NCI-H226 (cell line): ENCODE measurements around the gene CDADC1.
"Not testable (repeated sequence)": the region's sequence is repeated elsewhere in the genome, so short reads cannot be mapped to it uniquely, and the experiment has no call there.

Experiments used
- DNase-seq: peaks from one replicate; pipeline ENCODE4 v3.0.0-alpha.2; 2015

CDADC1 gene

DNA sequence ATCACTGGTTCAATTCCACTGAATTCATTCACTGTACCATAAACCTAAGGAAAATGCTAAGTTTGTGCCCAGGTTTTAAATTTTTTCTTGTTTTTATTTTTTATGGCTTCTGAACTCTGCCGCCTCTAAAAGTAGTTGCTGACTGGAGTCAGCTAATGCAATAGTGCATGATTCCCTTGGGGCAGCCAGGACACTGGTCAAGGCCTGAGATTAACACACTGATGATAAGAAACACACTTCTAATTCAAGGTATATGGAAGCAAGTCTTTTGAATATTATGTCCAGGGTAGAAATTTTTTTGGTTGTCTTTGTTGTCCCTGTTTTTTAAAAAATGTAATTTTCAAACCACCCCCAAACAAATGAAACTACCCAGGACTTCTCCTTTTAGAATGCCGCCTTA is 72.2 kb downstream of the CDADC1 start:
- no peak for DNase-seq

DNA sequence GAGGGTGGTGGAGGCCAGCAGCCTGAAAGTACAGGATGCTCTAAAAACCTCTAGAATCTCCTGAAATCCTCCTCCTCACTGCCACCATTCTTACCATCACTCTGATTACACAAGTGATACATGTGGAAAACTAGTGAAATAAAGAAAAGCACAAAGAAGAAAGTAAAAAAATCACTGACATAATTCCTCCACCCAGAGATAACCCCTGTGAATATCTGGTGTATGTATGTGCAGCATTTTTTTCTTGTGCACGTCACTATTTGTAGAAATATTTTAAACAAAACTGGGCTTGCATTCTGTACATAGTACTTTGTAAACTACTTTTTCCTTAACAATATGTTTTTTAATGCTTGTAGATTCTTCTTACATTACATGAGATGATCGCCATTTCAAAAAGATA is 73.2 kb downstream of the CDADC1 start:
- DNase-seq: no peak

DNA sequence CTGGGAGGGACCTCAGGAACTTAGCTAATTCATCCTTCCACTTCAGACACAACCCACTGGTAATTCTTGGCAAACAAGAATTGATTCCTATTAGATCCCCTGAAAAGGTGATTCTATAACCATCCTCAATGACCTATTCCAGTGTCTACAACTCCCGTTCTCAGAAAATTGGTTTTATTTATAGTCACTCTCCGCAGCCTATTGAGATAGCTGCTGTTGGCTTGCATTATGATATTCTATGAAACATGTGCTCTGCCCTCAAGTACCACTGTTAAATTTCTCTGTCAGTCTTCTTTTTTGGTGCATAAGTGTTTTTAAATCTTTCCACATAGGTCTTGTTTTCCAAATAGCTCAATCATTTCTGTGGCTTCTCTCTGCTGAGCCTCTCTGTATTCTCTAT is 75.0 kb downstream of the CDADC1 start:
- no peak for DNase-seq

DNA sequence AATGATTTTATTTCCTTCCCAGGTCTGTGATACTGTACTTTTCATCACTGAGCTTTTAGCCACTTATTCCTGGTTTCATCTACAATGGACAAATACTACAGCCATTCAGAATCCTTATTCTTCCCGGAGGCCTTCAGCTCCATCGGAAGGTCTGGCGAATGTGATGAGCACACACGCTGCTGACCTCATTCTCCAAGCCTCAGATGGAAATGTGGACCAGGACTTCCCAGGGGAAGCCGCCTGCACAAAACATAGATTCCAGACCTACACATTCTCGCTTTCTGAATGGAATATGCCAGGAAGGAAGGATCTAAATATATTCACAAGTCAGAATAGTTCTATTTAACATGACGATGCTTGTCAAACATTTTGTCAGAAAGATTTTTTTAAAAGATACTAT is 75.6 kb downstream of the CDADC1 start:
- no peak for DNase-seq

DNA sequence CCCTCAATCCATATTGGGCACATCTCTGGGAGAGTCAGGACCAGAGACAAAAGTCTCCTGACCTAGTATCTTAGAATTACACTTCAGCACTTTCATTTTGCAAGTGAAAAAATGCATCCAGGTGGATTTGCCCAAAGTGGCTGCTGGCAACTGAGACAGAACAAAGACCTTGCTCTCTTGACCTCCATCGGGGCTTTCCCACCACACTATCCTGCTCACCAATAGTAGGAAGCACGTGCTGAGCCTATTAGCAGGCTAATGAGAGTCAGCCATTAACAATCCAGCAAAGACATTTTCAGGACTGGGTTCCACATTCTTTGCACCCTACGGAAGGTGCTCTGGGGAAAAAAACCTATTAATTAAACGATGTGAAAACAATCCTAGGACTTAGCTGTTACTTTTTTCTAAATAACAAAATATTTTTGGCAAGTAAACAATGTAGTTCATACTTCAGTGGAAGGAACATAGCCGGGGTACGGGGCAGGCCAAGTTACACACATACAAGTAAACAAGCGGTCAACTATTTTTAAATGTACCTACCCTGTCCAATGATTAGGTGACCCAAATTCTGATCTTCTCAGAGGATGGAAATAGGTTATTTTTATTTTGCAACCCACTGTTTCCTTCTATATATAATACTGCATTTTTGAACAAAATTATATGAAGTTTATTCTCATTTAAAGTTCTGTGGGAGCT is 78.6 kb downstream of the CDADC1 start:
- DNase-seq: no peak

DNA sequence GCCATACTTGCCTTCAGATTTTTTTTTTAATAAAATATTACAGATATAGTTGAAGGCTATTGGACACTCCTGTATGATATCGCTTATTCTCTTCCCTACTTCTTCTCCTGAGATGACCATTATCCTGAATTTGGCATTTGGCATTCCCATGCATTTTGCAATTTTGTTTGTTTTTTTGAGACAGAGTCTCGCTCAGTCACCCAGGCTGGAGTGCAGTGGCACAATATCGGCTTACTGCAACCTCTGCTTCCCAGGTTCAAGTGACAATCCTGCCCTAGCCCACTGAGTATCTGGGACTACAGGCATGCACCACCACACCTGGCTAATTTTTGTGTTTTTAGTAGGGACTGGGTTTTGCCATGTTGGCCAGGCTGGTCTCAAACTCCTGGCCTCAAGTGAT is 79.4 kb downstream of the CDADC1 start:
- not testable (repeated sequence) for DNase-seq

DNA sequence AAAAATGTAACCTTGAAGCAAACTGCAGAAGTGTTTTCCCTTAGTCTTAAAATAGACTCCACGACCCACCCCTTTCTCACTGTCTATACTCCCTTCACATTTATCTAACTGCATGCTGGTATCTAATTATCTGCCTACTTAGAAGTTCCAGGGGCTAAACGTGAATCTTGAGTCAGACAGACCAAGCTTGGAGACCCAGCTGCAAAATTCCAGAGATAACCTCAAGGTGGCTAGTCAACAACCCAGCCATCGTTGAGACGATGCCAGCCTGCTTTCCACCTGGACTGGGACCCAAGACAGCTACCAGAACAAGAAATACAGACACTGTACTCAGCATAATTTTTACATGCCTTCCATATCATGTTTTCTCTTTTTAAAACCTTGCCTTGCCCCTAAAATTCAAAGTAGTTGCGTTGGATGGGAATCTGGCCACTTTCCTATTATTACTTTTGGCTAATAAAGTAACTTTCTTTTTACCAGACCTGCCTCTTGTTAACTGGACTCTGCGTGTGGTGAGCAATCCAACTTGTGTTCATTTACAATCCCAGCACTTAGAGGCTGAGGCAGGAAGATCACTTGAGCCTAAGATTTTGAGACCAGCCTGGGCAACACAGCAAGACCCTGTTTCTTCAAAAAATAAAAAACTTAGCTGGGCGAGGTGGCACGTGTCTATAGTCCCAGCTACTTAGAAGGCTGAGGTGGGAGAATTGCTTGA is 82.3 kb downstream of the CDADC1 start:
- DNase-seq: no peak

DNA sequence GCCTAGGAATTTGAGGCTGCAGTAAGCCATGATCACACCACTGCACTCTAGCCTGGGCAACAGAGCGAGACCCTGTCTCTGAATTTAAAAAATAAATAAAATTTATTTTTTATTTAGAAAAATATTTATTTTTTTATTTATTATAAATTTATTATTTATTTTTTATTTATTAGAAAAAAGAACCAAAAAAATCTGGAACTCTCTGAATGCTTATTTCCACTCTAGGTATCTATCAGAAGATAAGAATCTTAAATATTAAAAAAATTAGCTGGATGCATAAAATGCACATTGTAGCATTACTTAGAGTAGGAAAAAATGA is 82.8 kb downstream of the CDADC1 start:
- DNase-seq: no peak

DNA sequence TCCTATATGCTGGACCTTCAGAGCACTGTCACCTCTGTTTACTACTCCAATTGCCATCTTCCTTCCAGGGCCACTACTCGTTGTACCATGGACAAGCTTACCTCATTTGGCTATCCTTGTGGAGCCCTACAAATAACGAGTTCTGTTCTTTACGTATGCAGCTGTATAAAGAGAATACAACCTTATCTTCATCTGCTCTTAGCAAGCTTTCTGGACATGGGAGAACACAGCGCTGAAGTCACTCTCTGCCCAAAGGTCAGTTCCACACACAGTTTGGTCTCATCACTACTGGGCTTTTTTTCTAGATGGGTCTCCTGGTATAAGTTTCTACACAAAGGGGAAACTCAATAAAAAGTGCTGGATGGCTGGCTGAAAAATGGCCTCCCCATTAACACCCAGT is 88.9 kb downstream of the CDADC1 start:
- no peak for DNase-seq

DNA sequence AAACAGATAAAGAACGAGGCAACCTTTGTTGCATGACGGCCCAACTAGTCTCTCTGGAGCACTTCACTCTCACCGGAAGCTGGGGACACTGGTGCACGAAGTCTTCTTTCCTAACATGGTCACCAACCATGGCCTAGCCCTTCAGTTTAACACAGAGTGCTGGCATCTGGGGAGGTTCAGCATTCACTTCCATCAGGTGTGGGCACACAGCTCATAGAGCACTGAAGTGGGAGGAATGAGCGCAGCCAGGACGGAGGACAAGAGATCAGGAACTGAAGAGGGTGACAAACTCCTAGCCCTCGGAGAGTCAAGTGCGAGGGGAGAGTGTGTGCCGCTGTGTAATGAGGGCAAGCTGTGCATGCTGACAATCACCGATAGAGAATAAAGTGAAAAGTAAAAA is 92.4 kb downstream of the CDADC1 start:
- no peak for DNase-seq

DNA sequence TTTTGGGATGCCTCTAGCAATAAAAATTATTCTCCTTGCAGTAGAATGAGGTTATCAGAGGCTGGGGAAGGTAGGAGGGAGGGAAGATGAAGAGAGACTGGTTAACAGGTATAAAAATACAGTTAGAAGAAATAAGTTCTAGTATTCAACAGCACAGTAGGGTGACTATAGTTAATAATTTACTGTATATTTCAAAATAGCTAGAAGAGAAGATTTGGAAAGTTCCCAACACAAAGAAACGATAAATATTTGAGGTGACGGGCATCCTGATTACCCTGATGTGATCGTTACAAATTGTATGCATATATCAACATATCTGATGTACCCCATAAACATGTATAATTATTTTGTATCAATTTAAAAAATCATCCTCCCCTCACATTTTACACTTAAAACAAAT is 93.8 kb downstream of the CDADC1 start:
- DNase-seq: no peak

DNA sequence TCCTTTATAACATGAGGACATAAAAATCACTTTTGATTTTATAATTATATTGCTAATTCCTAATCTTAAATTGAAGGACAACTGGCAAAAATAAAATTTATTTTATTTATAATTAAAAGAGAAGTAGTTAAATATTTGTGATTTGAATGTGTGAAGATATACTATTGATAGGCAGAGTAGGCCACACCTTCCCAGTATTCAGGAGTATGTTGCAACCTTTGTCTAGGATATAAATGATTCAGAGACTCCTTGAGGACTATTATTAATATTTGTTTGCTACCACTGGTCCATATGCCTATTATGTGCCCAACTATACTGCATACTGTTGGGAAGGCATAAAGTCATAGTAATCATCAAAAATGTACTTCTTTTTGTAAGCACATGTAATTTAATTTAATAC is 94.2 kb downstream of the CDADC1 start:
- no peak for DNase-seq

DNA sequence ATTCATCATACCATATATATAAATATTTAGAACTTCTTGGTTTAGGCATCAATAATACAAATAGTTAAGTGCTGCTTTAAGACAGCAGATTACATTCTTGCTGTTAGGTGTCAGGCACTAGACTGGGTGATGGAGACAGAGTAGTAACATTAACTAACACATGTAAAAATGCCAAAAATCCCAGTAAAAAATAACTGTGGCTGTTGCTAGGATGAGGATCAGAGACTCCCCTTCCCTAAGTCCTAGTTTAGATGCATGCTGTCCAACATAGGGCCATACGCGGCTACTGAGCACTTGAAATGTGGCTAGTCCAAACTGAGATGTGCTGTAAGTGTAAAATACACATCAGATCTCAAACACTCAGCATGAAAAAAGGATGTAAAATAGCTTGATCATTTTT is 94.7 kb downstream of the CDADC1 start:
- no peak for DNase-seq
